Activated T-cell treated with anti-CD3 and anti-CD28 coated beads, Interleukin-2, amount 50 U/mL, for 72 hours (primary cell): Measurements from ENCODE around the gene LMLN. TPM values are rescaled to one million over a fixed set of nuclear protein-coding genes. Genes with fewer than 3 reads are reported as not detected.

ENCODE experiments used
- ATAC-seq, 2 donors: fragments of 150-1000 bp; cut with Tn5 transposase; replicated peaks in 1 of 2; 2 replicates each; pipeline ENCODE4 v1.10.0; 2021; ENCODE audit warnings: moderate library complexity in 2 of 2, mild to moderate bottlenecking in 1 of 2
- DNase-seq, 2 donors: peaks; one replicate each; pipeline ENCODE4 v3.0.0; 2021 to 2022; ENCODE audit warnings: mixed read lengths in 1 of 2
- H3K27ac Mint-ChIP-seq: one replicate; pipeline ENCODE4 v1.8.0; 2022; ENCODE audit warnings: mild to moderate bottlenecking, moderate library complexity, mixed read lengths
- H3K27me3 Mint-ChIP-seq: one replicate; pipeline ENCODE4 v1.8.0; 2022; ENCODE audit warnings: low read depth, mixed read lengths
- H3K36me3 Mint-ChIP-seq, 2 donors: one replicate each; pipeline ENCODE4 v1.8.0; 2022; ENCODE audit warnings: mixed read lengths in 2 of 2, mild to moderate bottlenecking in 1 of 2; ENCODE audit not compliant: insufficient read depth in 2 of 2
- H3K4me1 Mint-ChIP-seq: one replicate; pipeline ENCODE4 v1.8.0; 2022; ENCODE audit warnings: low read depth, mixed read lengths
- H3K4me3 Mint-ChIP-seq, 2 donors: one replicate each; pipeline ENCODE4 v1.8.0; 2022; ENCODE audit warnings: mild to moderate bottlenecking in 2 of 2, mixed read lengths in 2 of 2, moderate library complexity in 2 of 2
- H3K9me3 Mint-ChIP-seq, 2 donors: one replicate each; pipeline ENCODE4 v1.8.0; 2022; ENCODE audit warnings: mixed read lengths in 2 of 2
- total RNA-seq, 2 donors: library from RNA; stranded (reverse); gene quantifications; one replicate each; pipeline ENCODE4 v1.2.3, GENCODE V29; 2022

LMLN gene
- total RNA-seq, 2 donors from 2014 or later = 5.4 to 6.5 TPM

- Mint-ChIP-seq H3K4me1 (no peaks in the 10 kb centered on the region), H3K36me3 (no peaks in the 10 kb centered on the region), H3K27ac (no peak overlapping the region), H3K4me3 (no peak overlapping the region), H3K27me3 (no peaks in the 10 kb centered on the region), H3K9me3 (no peaks in the 10 kb centered on the region)
- DNase-seq (no peak), ATAC-seq (no peak)
Measured at GRCh38 chr3:198018416-198018815, 58.4 kb downstream of the LMLN start.

DNA sequence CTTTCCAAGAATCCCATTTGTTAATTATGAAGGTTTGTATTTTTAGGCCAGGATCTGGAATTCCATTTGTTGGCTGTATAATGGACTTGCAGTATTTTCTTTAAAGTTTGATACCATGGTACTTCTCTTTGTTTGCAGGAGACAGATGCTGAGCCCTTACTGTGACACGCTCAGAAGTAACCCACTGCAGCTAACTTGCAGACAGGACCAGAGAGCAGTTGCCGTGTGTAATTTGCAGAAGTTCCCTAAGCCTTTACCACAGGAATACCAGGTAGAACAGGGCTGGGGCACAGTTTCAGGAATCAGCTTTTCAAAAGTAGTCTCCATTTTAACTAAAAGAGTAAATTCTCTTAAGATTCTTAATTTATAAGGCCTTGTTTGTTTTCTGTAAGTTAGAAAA lies 59.1 kb downstream of the LMLN start:
- H3K27me3 Mint-ChIP-seq = no peaks in the 10 kb centered on the region
- ATAC-seq = no peak
- H3K36me3 Mint-ChIP-seq = no peaks in the 10 kb centered on the region
- no peak overlapping the region for H3K27ac Mint-ChIP-seq
- no peaks in the 10 kb centered on the region for H3K4me1 Mint-ChIP-seq
- no peaks in the 10 kb centered on the region for H3K9me3 Mint-ChIP-seq
- no peak for DNase-seq
- no peak overlapping the region for H3K4me3 Mint-ChIP-seq

DNA sequence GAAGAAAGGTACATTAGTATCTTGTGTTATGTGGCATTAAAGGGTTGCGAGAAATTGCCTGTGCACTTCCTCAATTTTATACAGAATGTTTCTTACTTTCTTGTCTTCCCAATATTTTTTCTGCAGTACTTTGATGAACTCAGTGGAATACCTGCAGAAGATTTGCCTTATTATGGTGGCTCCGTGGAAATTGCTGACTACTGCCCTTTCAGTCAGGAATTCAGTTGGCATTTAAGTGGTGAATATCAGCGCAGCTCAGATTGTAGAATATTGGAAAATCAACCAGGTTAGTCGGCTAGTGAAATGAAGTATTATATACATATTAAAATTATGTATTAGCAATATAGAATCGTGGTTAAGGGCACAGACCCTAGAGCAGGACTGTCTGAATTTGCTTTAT lies 61.3 kb downstream of the LMLN start:
- Mint-ChIP-seq H3K27ac (no peak overlapping the region), H3K27me3 (no peaks in the 10 kb centered on the region), H3K4me3 (no peak overlapping the region), H3K36me3 (no peaks in the 10 kb centered on the region), H3K9me3 (no peaks in the 10 kb centered on the region), H3K4me1 (no peaks in the 10 kb centered on the region)
- ATAC-seq = no peak
- no peak for DNase-seq

DNA sequence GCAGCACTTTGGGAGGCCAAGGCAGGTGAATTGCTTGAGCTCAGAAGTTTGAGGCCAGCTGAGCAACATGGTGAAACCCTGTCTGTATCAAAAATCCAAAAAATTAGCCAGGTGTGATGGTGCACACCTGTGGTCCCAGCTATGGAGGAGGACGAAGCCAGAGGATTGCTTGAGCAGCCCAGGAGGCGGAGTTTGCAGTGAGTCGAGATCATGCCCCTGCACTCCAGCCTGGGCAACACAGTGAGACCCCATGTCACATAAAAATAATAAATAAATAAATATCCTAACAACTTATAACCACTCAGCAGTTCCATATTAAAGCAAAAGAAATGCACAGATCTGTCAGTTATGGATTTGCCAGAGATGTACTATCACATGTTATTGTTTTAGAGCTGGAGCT lies 62.6 kb downstream of the LMLN start:
- ATAC-seq (no peak), DNase-seq (no peak)
- Mint-ChIP-seq H3K27ac (no peak overlapping the region), H3K4me3 (no peak overlapping the region), H3K4me1 (no peaks in the 10 kb centered on the region), H3K36me3 (no peaks in the 10 kb centered on the region), H3K9me3 (no peaks in the 10 kb centered on the region), H3K27me3 (no peaks in the 10 kb centered on the region)

- no peak overlapping the region for H3K4me3 Mint-ChIP-seq
- no peaks in the 10 kb centered on the region for H3K27me3 Mint-ChIP-seq
- H3K27ac Mint-ChIP-seq = no peak overlapping the region
- H3K9me3 Mint-ChIP-seq = no peaks in the 10 kb centered on the region
- no peak for ATAC-seq
- H3K36me3 Mint-ChIP-seq = no peaks in the 10 kb centered on the region
- H3K4me1 Mint-ChIP-seq = no peaks in the 10 kb centered on the region
- no peak for DNase-seq
Measured at GRCh38 chr3:198025644-198026043, 65.6 kb downstream of the LMLN start.

DNA sequence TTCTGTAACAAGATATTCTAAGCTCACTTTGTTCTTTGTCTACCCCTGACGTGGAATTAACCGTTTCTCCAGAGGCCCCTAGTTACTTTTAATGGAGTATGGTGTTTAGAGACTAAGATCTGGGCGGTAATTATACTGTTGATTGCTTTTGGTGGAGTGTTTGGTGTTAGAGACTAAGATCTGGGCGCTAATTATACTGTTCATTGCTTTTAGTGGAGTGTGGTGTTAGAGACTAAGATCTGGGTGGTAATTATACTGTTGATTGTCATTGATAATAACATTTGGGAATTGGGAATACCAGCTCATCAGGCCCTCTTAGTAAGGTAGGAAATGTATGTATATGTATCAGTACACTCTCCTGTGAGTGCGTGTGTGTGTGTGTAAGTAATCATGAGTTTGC lies 66.6 kb downstream of the LMLN start:
- Mint-ChIP-seq H3K27ac (no peak overlapping the region), H3K36me3 (no peaks in the 10 kb centered on the region), H3K4me3 (no peak overlapping the region), H3K27me3 (no peaks in the 10 kb centered on the region), H3K4me1 (no peaks in the 10 kb centered on the region), H3K9me3 (no peaks in the 10 kb centered on the region)
- ATAC-seq (no peak), DNase-seq (no peak)

DNA sequence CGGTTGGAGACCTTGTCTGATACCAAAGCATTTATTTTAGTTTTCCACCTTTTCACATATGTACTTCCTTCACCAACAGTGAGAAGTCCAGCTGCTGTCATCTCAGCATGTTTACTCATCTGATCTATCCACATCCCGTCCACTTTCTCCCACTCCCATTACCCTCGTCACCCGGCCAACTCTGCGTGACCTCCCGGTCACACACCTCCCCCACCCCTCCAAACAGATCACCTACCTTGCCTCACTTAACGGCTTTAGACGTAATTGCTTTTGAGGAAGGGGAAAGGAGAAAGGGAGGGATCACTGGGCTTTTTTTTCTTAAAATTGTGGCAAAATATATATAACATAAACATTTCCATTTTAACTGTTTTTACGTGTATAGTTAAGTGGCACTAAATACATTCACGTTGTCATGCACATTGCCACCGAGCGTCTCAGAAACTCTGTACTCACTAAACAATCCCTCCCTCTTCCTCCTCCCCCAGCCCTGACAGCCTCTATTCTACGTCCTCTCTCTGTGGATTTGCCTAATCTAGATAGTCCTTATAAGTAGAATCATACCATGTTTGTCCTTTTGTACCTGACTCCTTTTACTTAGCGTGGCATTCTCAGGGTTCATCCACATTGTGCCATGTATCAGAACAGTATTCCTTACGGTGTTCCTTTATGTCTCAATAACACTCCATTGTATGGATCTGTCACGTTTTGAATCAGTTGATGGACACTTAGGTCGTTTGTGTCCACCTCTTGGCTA lies 67.2 kb downstream of the LMLN start:
- H3K4me1 Mint-ChIP-seq = no peaks in the 10 kb centered on the region
- H3K36me3 Mint-ChIP-seq = no peaks in the 10 kb centered on the region
- no peaks in the 10 kb centered on the region for H3K27me3 Mint-ChIP-seq
- H3K4me3 Mint-ChIP-seq = no peak overlapping the region
- no peak for DNase-seq
- no peak overlapping the region for H3K27ac Mint-ChIP-seq
- no peak for ATAC-seq
- H3K9me3 Mint-ChIP-seq = no peaks in the 10 kb centered on the region

DNA sequence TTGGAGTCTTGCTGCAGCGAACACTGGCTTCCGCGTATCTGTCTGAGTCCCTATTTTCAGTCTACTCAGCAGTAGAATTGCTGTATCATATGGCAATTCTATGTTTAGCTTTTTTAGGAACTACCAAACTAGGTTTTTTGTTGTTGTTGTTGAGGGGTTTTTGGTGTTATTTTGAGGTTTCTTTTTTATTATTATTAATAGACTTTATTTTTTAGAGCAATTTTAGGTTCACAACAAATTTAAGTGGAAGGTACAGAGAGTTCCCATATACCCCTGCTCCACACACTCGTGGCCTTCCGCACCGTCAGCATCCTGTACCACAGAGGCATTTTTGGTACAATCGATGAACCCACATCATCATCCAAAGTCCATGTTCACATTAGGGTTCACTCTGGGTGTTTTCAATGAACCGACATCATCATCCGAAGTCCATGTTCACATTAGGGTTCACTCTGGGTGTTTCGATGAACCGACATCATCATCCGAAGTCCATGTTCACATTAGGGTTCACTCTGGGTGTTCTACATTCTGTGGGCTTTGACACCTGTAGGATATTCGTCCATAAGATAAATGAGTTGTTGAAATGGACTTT lies 67.9 kb downstream of the LMLN start:
- H3K4me3 Mint-ChIP-seq = no peak overlapping the region
- H3K4me1 Mint-ChIP-seq = no peaks in the 10 kb centered on the region
- H3K9me3 Mint-ChIP-seq = no peaks in the 10 kb centered on the region
- no peak for ATAC-seq
- no peaks in the 10 kb centered on the region for H3K36me3 Mint-ChIP-seq
- H3K27ac Mint-ChIP-seq = no peak overlapping the region
- DNase-seq = no peak
- no peaks in the 10 kb centered on the region for H3K27me3 Mint-ChIP-seq

DNA sequence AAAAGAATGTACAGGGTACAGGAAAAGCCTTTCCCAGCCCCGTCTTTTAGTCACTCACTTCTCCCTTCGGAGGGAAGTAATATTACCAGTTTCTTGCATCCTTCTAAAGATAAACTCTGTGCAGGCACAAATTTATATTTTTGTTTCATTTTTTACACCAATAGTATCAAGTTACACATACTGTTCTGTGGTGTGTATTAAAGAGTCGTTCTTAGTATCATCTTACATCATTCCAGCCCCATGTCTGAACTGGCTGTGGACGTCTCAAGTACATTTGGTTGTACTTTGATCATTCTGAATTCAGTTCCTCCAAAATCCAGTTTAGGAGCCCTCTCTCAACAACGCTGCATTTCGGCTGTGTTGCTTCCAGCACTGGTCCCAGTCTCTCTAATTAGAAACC lies 68.7 kb downstream of the LMLN start:
- Mint-ChIP-seq H3K9me3 (no peaks in the 10 kb centered on the region), H3K27ac (no peak overlapping the region), H3K4me1 (no peaks in the 10 kb centered on the region), H3K4me3 (no peak overlapping the region), H3K27me3 (no peaks in the 10 kb centered on the region), H3K36me3 (no peaks in the 10 kb centered on the region)
- ATAC-seq (no peak), DNase-seq (no peak)

GRCh38 chr3:198030125-198030524 lies 70.1 kb downstream of the LMLN start:
- Mint-ChIP-seq H3K27me3 (no peaks in the 10 kb centered on the region), H3K9me3 (no peaks in the 10 kb centered on the region), H3K4me3 (no peak overlapping the region), H3K4me1 (no peaks in the 10 kb centered on the region), H3K27ac (no peak overlapping the region), H3K36me3 (no peaks in the 10 kb centered on the region)
- no peak for ATAC-seq
- DNase-seq = no peak

DNA sequence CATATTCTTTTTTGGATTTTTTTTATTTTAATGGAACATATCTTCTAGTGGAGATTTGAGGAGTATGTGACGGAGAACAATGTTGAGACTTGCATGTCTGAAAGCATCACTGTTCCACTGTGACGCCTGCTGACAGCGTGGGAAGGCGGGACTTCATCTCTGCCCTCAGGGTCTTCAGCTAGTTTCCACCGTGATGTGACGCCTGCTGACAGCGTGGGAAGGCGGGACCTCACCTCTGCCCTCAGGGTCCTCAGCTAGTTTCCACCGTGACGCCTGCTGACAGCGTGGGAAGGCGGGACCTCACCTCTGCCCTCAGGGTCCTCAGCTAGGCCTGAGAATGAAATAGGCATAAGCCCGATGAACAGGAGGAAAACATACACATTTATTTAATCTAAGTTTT lies 70.7 kb downstream of the LMLN start:
- ATAC-seq = no peak
- no peaks in the 10 kb centered on the region for H3K36me3 Mint-ChIP-seq
- no peaks in the 10 kb centered on the region for H3K27me3 Mint-ChIP-seq
- DNase-seq = no peak
- H3K27ac Mint-ChIP-seq = peak overlapping the region; percentile 43
- H3K9me3 Mint-ChIP-seq = no peaks in the 10 kb centered on the region
- no peak overlapping the region for H3K4me3 Mint-ChIP-seq
- no peaks in the 10 kb centered on the region for H3K4me1 Mint-ChIP-seq

DNA sequence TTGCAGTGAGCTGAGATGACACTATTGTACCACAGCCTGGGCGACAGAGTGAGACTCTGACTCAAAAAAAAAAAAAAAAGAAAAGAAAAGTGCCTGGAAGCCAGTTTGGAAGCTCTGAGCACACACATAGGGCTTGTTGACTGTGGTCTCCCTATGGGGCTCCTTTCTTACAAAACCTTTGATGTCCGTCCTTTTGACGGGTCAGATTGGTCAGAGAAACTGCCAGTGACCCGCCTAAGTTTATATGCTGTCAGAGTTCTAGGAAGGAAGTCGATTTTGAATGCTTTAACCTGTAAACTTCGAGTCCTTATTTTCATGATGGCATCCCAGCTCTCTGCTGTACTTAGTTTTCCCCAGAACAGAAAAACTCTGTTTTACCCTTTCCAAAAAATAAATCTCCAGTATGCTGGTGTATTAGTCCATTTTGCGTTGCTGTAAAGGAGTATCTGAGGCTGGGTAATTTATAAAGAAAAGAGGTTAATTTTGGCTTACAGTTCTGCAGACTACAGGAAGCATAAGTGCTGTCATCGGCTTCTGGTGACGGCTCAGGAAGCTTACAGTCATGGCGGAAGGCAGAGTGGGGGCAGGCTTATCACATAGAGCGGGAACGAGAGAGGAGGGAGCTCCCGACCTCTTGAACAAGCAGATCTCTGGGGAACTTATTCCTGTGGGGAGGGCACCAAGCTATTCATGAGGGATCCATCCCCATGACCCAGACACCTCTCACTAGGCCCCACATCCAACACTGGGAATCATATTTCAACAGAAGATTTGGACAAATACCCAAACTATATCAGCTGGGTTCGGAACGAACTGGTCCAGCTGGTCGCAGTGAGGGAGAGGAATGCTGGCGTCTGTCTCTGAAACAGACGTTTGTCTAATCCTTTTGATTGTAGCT lies 72.3 kb downstream of the LMLN start:
- Mint-ChIP-seq H3K4me3 (no peak overlapping the region), H3K9me3 (no peaks in the 10 kb centered on the region), H3K36me3 (no peaks in the 10 kb centered on the region), H3K27ac (no peak overlapping the region), H3K4me1 (no peaks in the 10 kb centered on the region), H3K27me3 (no peaks in the 10 kb centered on the region)
- no peak for DNase-seq
- ATAC-seq = no peak

GRCh38 chr3:198043119-198043518 lies 83.1 kb downstream of the LMLN start:
- Mint-ChIP-seq H3K9me3 (peaks cover 5 to 6% of the 10 kb centered on the region in 2 donors), H3K4me1 (no peaks in the 10 kb centered on the region), H3K4me3 (no peak overlapping the region), H3K27ac (no peak overlapping the region), H3K36me3 (peaks cover 5 to 7% of the 10 kb centered on the region in 2 donors), H3K27me3 (no peaks in the 10 kb centered on the region)
- DNase-seq = no peak
- no peak for ATAC-seq
